GM18907 (cell line): ENCODE results near the gene CORO2B.

Experiments
- ATAC-seq: cut with Tn5 transposase; IDR thresholded peaks from one replicate; pipeline ENCODE4 v1.9.1; 2021; ENCODE audit warnings: mild to moderate bottlenecking, moderate library complexity; ENCODE audit not compliant: unreplicated experiment

The CORO2B gene

GRCh38 chr15:68625853-68626252 is 47.1 kb downstream of the CORO2B start:
- no peak for ATAC-seq

GRCh38 chr15:68626283-68626682 is 47.5 kb downstream of the CORO2B start:
- no peak for ATAC-seq

- no peak for ATAC-seq
Measured at GRCh38 chr15:68626739-68627138, 47.9 kb downstream of the CORO2B start.

GRCh38 chr15:68627476-68627875 is 48.7 kb downstream of the CORO2B start:
- ATAC-seq = no peak

GRCh38 chr15:68627995-68628394 is 49.2 kb downstream of the CORO2B start:
- no peak for ATAC-seq

- no peak for ATAC-seq
Measured at GRCh38 chr15:68629519-68630210, 50.9 kb downstream of the CORO2B start.

- ATAC-seq = no peak
Measured at GRCh38 chr15:68630211-68630555, 51.4 kb downstream of the CORO2B start.

- no peak for ATAC-seq
Measured at GRCh38 chr15:68630836-68631235, 52.0 kb downstream of the CORO2B start.

GRCh38 chr15:68631601-68632051 is 52.8 kb downstream of the CORO2B start:
- no peak for ATAC-seq

GRCh38 chr15:68632101-68632500 is 53.3 kb downstream of the CORO2B start:
- ATAC-seq = no peak

GRCh38 chr15:68633231-68634121 is 54.7 kb downstream of the CORO2B start:
- ATAC-seq = no peak

GRCh38 chr15:68634122-68634482 is 55.3 kb downstream of the CORO2B start:
- no peak for ATAC-seq

GRCh38 chr15:68634531-68634930 is 55.7 kb downstream of the CORO2B start:
- no peak for ATAC-seq

GRCh38 chr15:68635141-68635540 is 56.3 kb downstream of the CORO2B start:
- ATAC-seq = no peak

- ATAC-seq = no peak
Measured at GRCh38 chr15:68636256-68636655, 57.5 kb downstream of the CORO2B start.

- ATAC-seq = no peak
Measured at GRCh38 chr15:68637767-68638404, 59.1 kb downstream of the CORO2B start.

GRCh38 chr15:68638953-68639515 is 60.2 kb downstream of the CORO2B start:
- no peak for ATAC-seq

GRCh38 chr15:68639926-68640600 is 61.3 kb downstream of the CORO2B start:
- ATAC-seq = no peak

- no peak for ATAC-seq
Measured at GRCh38 chr15:68640791-68641331, 62.1 kb downstream of the CORO2B start.

- no peak for ATAC-seq
Measured at GRCh38 chr15:68641376-68641775, 62.6 kb downstream of the CORO2B start.

GRCh38 chr15:68642491-68642845 is 63.7 kb downstream of the CORO2B start:
- no peak for ATAC-seq
